Middle frontal gyrus (tissue), 1 donor: ENCODE results near the gene EVL.

Experiments
- DNase-seq: peaks from one replicate; pipeline ENCODE4 v3.0.0-alpha.2; 2015; ENCODE audit warnings: low spot score; ENCODE audit errors: extremely low spot score

EVL gene

GRCh38 chr14:100127853-100128455, 62.7 kb downstream of the EVL start:
- DNase-seq = no peak

- no peak for DNase-seq
Observed at GRCh38 chr14:100128688-100129087, 63.5 kb downstream of the EVL start.

GRCh38 chr14:100129161-100129589, 64.0 kb downstream of the EVL start:
- no peak for DNase-seq

GRCh38 chr14:100130521-100130920, 65.3 kb downstream of the EVL start:
- no peak for DNase-seq

GRCh38 chr14:100131181-100131580, 66.0 kb downstream of the EVL start:
- no peak for DNase-seq

- DNase-seq = no peak
Observed at GRCh38 chr14:100132161-100132902, 67.1 kb downstream of the EVL start.

GRCh38 chr14:100132903-100133510, 67.8 kb downstream of the EVL start:
- no peak for DNase-seq

GRCh38 chr14:100134586-100134985, 69.4 kb downstream of the EVL start:
- no peak for DNase-seq

GRCh38 chr14:100135073-100135472, 69.9 kb downstream of the EVL start:
- no peak for DNase-seq

GRCh38 chr14:100135784-100136183, 70.6 kb downstream of the EVL start:
- DNase-seq = no peak

GRCh38 chr14:100137173-100137572, 72.0 kb downstream of the EVL start:
- DNase-seq = no peak

- DNase-seq = no peak
Observed at GRCh38 chr14:100138082-100138787, 73.0 kb downstream of the EVL start.

- no peak for DNase-seq
Observed at GRCh38 chr14:100138955-100139354, 73.7 kb downstream of the EVL start.

GRCh38 chr14:100140452-100141078, 75.3 kb downstream of the EVL start:
- no peak for DNase-seq

GRCh38 chr14:100141098-100141497, 75.9 kb downstream of the EVL start:
- no peak for DNase-seq

- no peak for DNase-seq
Observed at GRCh38 chr14:100142073-100143040, 77.1 kb downstream of the EVL start.

GRCh38 chr14:100143523-100143922, 78.3 kb downstream of the EVL start:
- DNase-seq = no peak

GRCh38 chr14:100143934-100144333, 78.7 kb downstream of the EVL start:
- no peak for DNase-seq

- no peak for DNase-seq
Observed at GRCh38 chr14:100144645-100144995, 79.4 kb downstream of the EVL start.

GRCh38 chr14:100144996-100145646, 79.9 kb downstream of the EVL start:
- DNase-seq = no peak
